ENCODE results near the gene OSBPL6. TPM values are rescaled to one million over a fixed set of nuclear protein-coding genes. Genes with fewer than 3 reads are reported as not detected.
"Not testable (repeated sequence)": the region's sequence is repeated elsewhere in the genome, so short reads cannot be mapped to it uniquely, and the experiment has no call there.

Gene OSBPL6
- total RNA-seq, 2 donors from 2014 or later, result 0.52 to 2.0 TPM

- no peaks in the 10 kb centered on the region for H3K9me3 Mint-ChIP-seq
- peak; percentile 70 to 76 for DNase-seq (ENCODE audit: low spot score in 2 of 2)
- peaks cover 12 to 16% of the 10 kb centered on the region in 2 donors for H3K36me3 Mint-ChIP-seq
- H3K27ac Mint-ChIP-seq, result peak overlapping the region; percentile 98
- ATAC-seq, result peak; percentile 77 to 85
Measured at GRCh38 chr2:178413472-178414265, 219.4 kb downstream of the OSBPL6 start.

GRCh38 chr2:178414266-178415247, 220.2 kb downstream of the OSBPL6 start:
- Mint-ChIP-seq H3K36me3 (peaks cover 12 to 16% of the 10 kb centered on the region in 2 donors), H3K9me3 (no peaks in the 10 kb centered on the region), H3K27ac (peak overlapping the region; percentile 93 to 98)
- ATAC-seq (peak; percentile 83 to 93), DNase-seq (ENCODE audit: low spot score in 2 of 2) (peak; percentile 80 to 85)

- DNase-seq (ENCODE audit: low spot score in 2 of 2) (no peak), ATAC-seq (no peak)
- Mint-ChIP-seq H3K9me3 (no peaks in the 10 kb centered on the region), H3K27ac (no peak overlapping the region), H3K36me3 (peaks cover 12 to 16% of the 10 kb centered on the region in 2 donors)
Measured at GRCh38 chr2:178415979-178416378, 221.7 kb downstream of the OSBPL6 start.

DNA sequence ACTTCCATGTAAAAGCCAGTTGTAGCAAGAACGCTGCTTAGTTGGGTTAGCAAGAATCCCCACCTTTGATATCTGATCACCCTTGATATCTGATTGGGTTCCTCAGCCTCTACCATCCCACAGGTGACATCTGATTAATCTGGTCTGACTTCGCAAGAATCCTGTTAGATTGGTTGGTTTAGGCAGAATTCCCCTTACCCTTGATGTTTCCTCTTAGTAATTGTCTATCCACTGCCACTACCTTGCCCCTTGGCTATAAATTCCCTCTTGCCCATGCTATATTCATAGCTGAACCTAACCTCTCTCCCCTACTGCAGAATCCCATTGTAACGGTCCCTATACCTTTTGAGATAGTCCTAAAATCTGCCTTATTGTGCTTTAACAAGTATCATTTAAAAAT, 223.6 kb downstream of the OSBPL6 start:
- ATAC-seq (no peak), DNase-seq (ENCODE audit: low spot score in 2 of 2) (no peak)
- Mint-ChIP-seq H3K36me3 (peaks cover 12 to 15% of the 10 kb centered on the region in 2 donors), H3K27ac (no peak overlapping the region), H3K9me3 (no peaks in the 10 kb centered on the region)

DNA sequence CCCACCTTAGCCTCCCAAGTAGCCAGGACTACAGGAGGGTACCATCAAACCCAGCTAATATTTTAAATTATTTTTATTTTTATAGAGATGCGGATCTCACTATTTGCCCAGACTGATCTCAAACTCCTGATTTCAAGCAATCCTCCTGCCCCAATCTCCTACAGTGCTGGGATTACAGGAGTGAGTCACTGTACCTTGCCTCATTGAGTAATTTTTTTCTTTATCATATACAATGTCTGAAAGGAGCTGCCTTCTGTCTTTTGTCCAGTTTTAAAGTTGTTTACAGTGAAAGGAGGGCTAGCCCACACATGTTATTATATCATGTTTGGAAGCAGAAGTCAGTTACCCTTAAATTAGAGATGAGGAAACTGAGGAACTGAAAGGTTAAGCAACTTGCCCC, 224.1 kb downstream of the OSBPL6 start:
- no peak for DNase-seq (ENCODE audit: low spot score in 2 of 2)
- no peak overlapping the region for H3K27ac Mint-ChIP-seq
- peaks cover 10 to 11% of the 10 kb centered on the region in 2 donors for H3K36me3 Mint-ChIP-seq
- H3K9me3 Mint-ChIP-seq, result no peaks in the 10 kb centered on the region
- ATAC-seq, result no peak

DNA sequence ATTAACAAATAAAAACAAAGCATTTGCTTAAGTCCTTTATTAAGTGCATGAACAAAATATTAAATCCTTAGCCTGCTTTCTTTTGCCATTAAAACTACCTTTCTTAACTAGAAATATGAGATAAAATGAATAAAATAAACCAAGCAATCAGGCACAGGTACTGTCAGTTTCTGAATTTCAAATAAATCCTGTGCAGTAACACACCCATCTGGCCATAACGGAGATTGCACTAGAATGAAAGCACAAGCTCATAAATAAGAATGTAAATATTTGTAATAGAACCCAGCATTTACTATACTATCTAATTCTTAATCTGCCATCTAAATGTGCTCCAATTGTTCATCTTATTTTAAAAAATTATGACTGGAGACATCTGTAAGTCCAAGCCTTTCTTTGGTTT, 224.8 kb downstream of the OSBPL6 start:
- Mint-ChIP-seq H3K9me3 (no peaks in the 10 kb centered on the region), H3K27ac (no peak overlapping the region), H3K36me3 (peaks cover 4 to 13% of the 10 kb centered on the region in 2 donors)
- no peak for DNase-seq (ENCODE audit: low spot score in 2 of 2)
- ATAC-seq, result no peak

DNA sequence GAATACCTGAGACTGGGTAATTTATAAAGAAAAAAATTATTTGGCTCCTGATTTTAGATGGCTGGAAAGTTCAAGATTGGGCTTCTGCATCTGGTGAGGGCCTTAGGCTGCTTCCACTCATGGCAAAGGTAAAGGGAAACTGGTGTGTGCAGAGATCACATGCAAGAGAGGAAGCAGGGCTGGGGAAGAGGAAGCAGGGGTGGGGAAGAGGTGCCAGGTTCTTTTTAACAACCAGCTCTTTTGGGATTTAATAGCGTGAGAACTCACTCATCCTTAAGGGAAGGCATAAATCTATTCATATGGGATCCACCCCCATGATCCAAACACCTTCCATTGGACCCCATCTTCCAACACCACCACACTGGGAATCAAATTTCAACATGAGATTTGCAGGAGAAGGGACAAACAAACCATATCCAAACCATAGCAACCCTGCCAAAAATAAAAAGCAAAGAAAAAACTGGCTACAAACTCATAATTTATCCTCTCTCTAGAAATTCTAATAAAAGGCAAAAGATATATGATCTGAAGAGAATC, 226.2 kb downstream of the OSBPL6 start:
- DNase-seq (ENCODE audit: low spot score in 2 of 2) (no peak), ATAC-seq (no peak)
- Mint-ChIP-seq H3K9me3 (peaks cover 8 to 10% of the 10 kb centered on the region in 2 donors), H3K36me3 (peaks cover 0 to 17% of the 10 kb centered on the region in 2 donors), H3K27ac (no peak overlapping the region)

DNA sequence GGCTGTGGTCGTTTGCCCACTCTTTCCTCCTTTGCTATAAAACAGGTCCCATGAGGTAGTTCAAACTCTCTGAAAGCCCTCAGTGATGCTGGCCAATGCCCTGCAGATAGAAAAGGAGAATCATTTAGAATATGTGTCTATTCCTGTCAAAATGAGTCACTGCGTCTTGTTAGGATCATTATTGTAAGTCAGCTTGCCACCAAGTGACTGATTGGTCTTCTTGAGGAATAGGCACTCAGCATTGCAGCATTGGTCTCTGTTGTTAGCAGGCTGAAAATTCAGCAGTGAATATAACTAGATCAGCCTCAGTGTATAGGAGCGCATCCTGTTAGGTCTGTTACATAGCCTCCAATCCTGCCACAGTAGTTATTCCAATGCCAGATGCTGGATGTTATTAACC, 227.8 kb downstream of the OSBPL6 start:
- ATAC-seq, result no peak
- H3K9me3 Mint-ChIP-seq, result peaks cover 17 to 18% of the 10 kb centered on the region in 2 donors

GRCh38 chr2:178423746-178424145, 229.4 kb downstream of the OSBPL6 start:
- not testable (repeated sequence) for DNase-seq (ENCODE audit: low spot score in 2 of 2); H3K27ac Mint-ChIP-seq; ATAC-seq
- H3K9me3 Mint-ChIP-seq, result peaks cover 17 to 18% of the 10 kb centered on the region in 2 donors
- peaks cover 21 to 41% of the 10 kb centered on the region in 2 donors for H3K36me3 Mint-ChIP-seq

More for the DNA sequence above, 227.8 kb downstream of the OSBPL6 start:
- Mint-ChIP-seq H3K36me3 (peaks cover 12 to 32% of the 10 kb centered on the region in 2 donors), H3K27ac (no peak overlapping the region)
- no peak for DNase-seq (ENCODE audit: low spot score in 2 of 2)

DNA sequence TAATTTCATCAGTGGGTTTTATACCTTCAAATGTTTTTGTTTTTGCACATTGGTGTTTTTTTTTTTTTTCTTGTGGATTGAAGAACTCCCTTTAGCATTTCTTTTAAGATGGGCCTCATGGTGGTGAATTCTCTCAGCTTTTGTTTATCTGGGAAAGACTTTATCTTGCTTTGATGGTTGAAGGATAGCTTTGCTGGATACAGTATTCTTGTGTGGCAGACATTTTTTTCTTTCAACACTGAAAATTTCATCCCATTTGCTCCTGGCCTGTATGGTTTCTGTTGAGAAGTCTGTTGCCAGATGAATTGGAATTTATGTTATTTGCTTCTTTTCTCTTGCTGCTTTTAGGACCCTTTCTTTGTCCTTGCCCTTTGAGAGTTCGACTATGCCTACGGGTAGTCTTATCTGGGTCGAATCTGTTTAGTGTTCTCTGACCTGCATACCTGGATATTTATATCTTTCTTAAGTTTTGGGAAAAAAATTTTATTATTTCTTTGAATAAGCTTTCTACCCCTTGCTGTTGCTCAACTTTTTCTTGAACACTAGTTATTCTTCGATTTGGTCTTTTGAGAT, 231.0 kb downstream of the OSBPL6 start:
- no peak overlapping the region for H3K27ac Mint-ChIP-seq
- ATAC-seq, result no peak
- H3K9me3 Mint-ChIP-seq, result peaks cover 17 to 18% of the 10 kb centered on the region in 2 donors
- peaks cover 31 to 48% of the 10 kb centered on the region in 2 donors for H3K36me3 Mint-ChIP-seq
- DNase-seq (ENCODE audit: low spot score in 2 of 2), result no peak

DNA sequence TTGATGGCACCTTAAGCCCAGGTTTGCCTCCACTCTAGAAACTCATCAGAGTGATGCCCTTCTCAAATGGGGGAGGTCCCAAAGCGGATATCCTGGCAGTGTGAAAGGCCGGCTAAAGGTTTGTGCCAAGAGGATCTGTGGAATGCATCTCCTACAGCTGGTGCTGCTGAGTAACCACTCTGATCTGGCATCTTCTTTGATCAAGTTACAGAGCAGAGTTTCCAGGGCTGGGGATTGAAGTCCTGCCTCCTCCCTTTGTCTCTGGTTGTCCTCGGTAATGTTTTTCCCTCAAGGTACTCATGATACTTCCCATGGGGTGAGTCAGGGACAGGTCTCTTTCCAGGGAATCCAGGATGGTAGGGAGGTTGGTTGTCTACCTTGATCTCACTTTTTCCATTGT, 232.1 kb downstream of the OSBPL6 start:
- H3K27ac Mint-ChIP-seq, result no peak overlapping the region
- ATAC-seq (no peak), DNase-seq (ENCODE audit: low spot score in 2 of 2) (no peak)
- H3K9me3 Mint-ChIP-seq, result peaks cover 17 to 18% of the 10 kb centered on the region in 2 donors
- H3K36me3 Mint-ChIP-seq, result peaks cover 34 to 55% of the 10 kb centered on the region in 2 donors

- Mint-ChIP-seq H3K36me3 (peaks cover 34 to 65% of the 10 kb centered on the region in 2 donors), H3K27ac (no peak overlapping the region), H3K9me3 (peaks cover 17 to 18% of the 10 kb centered on the region in 2 donors)
- ATAC-seq, result no peak
- no peak for DNase-seq (ENCODE audit: low spot score in 2 of 2)
Measured at GRCh38 chr2:178427458-178427857, 233.1 kb downstream of the OSBPL6 start.

DNA sequence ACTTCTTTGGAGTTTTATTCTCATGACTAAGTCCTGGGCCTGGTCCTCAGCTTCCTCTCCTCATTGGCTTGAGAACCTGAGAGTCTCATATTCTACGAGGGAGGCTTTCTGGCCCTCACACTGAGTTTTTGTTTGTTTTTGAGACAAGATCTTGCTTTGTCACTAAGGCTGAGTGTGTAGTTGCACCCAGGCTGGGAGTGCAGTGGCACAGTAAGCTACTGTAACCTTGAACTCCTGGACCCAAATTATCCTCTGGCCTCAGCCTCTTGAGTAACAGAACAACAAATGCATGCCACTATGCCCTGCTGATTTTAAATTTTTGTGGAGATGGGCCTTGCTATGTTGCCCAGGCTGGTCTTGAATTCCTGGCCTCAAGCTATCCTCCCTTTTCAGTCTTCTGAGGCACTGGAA, 234.1 kb downstream of the OSBPL6 start:
- DNase-seq (ENCODE audit: low spot score in 2 of 2) (no peak), ATAC-seq (no peak)
- Mint-ChIP-seq H3K9me3 (peaks cover 17 to 18% of the 10 kb centered on the region in 2 donors), H3K27ac (peak overlapping the region in 1 of 2 donors; percentile 13), H3K36me3 (peaks cover 34 to 65% of the 10 kb centered on the region in 2 donors)

GRCh38 chr2:178429336-178429735, 235.0 kb downstream of the OSBPL6 start:
- Mint-ChIP-seq H3K36me3 (peaks cover 34 to 58% of the 10 kb centered on the region in 2 donors), H3K9me3 (peaks cover 16 to 17% of the 10 kb centered on the region in 2 donors), H3K27ac (no peak overlapping the region)
- DNase-seq (ENCODE audit: low spot score in 2 of 2) (no peak), ATAC-seq (no peak)

- no peak for ATAC-seq
- no peaks in the 10 kb centered on the region for H3K9me3 Mint-ChIP-seq
- peaks cover 10 to 17% of the 10 kb centered on the region in 2 donors for H3K36me3 Mint-ChIP-seq
- DNase-seq (ENCODE audit: low spot score in 2 of 2), result no peak
- no peak overlapping the region for H3K27ac Mint-ChIP-seq
Measured at GRCh38 chr2:178436662-178437061, 242.3 kb downstream of the OSBPL6 start.

DNA sequence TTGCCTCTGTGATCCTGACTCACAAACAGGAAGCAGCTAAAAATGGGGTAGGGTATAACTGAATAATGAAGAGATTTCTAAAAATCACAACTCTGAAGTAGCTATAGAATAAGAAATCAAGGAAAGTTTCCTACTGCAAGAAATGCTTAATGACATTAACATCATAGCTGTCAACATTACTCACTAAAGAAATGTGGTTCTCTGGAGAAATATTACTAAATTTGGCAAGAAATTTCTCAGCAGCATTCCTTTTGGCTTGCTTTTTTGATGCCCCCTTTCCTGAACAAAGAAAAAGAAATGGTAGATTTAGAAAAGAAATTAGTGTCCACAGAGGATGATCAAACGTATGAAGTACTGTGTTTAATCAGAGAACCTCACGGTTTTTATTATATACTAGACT, 247.1 kb downstream of the OSBPL6 start:
- DNase-seq (ENCODE audit: low spot score in 2 of 2) (no peak), ATAC-seq (no peak)
- Mint-ChIP-seq H3K9me3 (no peaks in the 10 kb centered on the region), H3K27ac (no peak overlapping the region), H3K36me3 (peaks cover 5 to 10% of the 10 kb centered on the region in 2 donors)

Measured in activated naive CD4-positive, alpha-beta T cell treated with anti-CD3 and anti-CD28 coated beads, Interleukin-2, amount 50 U/mL, for 72 hours (primary cell).